Measurements from ENCODE around the gene TCF20. TPM values are rescaled to one million over a fixed set of nuclear protein-coding genes. Genes with fewer than 3 reads are reported as not detected.

Gene TCF20
- total and polyA plus RNA-seq, 8 donors, result 7.8 to 28.3 (median 17.0) TPM

GRCh38 chr22:42287174-42287890 lies 16.9 kb upstream of the TCF20 start:
- peaks cover 0 to under 1% (median under 1%) of the 10 kb centered on the region in 3 donors for H3K4me1 ChIP-seq
- ATAC-seq (no peak), DNase-seq (no peak), FAIRE-seq (no peak)
- peaks cover 0 to 6% (median 0%) of the 10 kb centered on the region in 4 donors for H3K27me3 ChIP-seq
- no peaks in the 10 kb centered on the region for H3K36me3 ChIP-seq
- H3K27ac ChIP-seq, result no peak overlapping the region
- no peak for TF ChIP-seq CTCF (IDR thresholded peaks at IDR 0.05)
- no peaks in the 10 kb centered on the region for H3K9me3 ChIP-seq
- intact Hi-C loops (cut with DNase I), result no loop called here
- WGBS, 2 donors, result 70 to 77% methylated on average over 8 of the region's 8 CpGs
- no peak overlapping the region for H3K4me3 ChIP-seq

DNA sequence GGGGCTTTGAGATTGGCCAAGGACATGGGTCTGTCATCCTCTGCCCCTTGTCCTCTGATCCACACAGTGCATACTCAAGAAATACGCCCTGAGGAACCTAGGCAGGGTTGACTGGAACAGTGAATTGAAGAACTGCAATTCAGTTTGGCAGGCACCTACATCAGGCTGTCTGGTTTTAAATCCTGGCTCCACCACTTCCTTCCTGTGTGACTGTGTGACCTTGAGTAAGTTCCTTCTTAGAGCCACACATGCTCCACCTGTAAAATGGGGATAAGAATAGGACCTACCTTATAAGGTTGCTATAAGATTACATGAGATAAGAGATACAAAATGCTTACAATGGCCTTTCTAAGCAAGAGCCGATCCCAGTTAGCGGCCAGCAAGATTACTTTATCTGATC lies 15.8 kb upstream of the TCF20 start:
- 90 to 91% methylated on average over 3 of the region's 3 CpGs for WGBS, 2 donors
- TF ChIP-seq CTCF (IDR thresholded peaks at IDR 0.05), result no peak
- Histone ChIP-seq H3K27ac (no peak overlapping the region), H3K9me3 (no peaks in the 10 kb centered on the region), H3K36me3 (no peaks in the 10 kb centered on the region), H3K27me3 (peaks cover 0 to 6% (median 0%) of the 10 kb centered on the region in 4 donors), H3K4me3 (no peak overlapping the region), H3K4me1 (no peaks in the 10 kb centered on the region)
- intact Hi-C loops (cut with DNase I), result no loop called here
- no peak for ATAC-seq
- no peak for DNase-seq
- no peak for FAIRE-seq

GRCh38 chr22:42285604-42286003 lies 15.2 kb upstream of the TCF20 start:
- Histone ChIP-seq H3K36me3 (no peaks in the 10 kb centered on the region), H3K4me3 (no peak overlapping the region), H3K27me3 (peaks cover 0 to 6% (median 0%) of the 10 kb centered on the region in 4 donors), H3K9me3 (no peaks in the 10 kb centered on the region), H3K4me1 (no peaks in the 10 kb centered on the region), H3K27ac (no peak overlapping the region)
- no peak for FAIRE-seq
- DNase-seq, result no peak
- no peak for ATAC-seq
- TF ChIP-seq CTCF (IDR thresholded peaks at IDR 0.05), result no peak
- WGBS, 2 donors, result 81 to 94% methylated on average over 5 of the region's 5 CpGs
- intact Hi-C loops (cut with DNase I), result no loop called here

DNA sequence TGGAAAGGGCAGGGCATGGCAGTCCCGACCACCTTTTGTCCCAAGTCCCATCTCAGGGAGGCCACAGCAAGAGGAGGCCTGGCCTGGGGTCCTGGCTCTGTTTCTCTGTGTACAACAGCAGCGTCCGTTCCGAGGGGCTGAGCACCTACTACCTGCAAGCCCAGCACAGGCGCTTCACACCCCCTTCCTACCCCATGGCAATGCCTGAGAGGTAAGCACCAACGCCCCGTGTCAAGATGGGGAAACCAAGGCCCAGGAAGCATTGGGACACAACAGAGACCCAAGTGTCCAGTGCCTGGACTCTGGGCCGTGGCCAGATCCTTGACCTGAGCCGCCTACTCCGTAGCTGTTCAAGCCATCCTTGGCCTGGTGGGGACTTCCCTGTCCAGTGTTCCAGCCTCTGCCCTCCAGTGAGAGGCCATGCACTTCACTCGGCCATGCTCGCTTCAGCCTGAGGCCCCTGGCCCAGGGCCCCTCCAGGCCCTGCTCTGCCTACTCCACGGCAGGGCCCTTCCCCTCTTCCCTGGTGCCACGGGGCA lies 14.3 kb upstream of the TCF20 start:
- WGBS, 2 donors, result 90 to 96% methylated on average over 14 of the region's 14 CpGs
- ATAC-seq (no peak), DNase-seq (peak in 2 of 6 donors; percentile 48 to 58), FAIRE-seq (no peak)
- no peaks in the 10 kb centered on the region for H3K9me3 ChIP-seq
- no peak overlapping the region for H3K27ac ChIP-seq
- no peak overlapping the region for H3K4me3 ChIP-seq
- no peaks in the 10 kb centered on the region for H3K4me1 ChIP-seq
- TF ChIP-seq CTCF (IDR thresholded peaks at IDR 0.05), result no peak
- intact Hi-C loops (cut with DNase I), result no loop called here
- H3K36me3 ChIP-seq, result no peaks in the 10 kb centered on the region
- peaks cover 0 to 6% (median 0%) of the 10 kb centered on the region in 4 donors for H3K27me3 ChIP-seq

GRCh38 chr22:42284202-42284591 lies 13.7 kb upstream of the TCF20 start:
- no peak for ATAC-seq
- H3K9me3 ChIP-seq, result no peaks in the 10 kb centered on the region
- FAIRE-seq, result no peak
- H3K4me1 ChIP-seq, result no peaks in the 10 kb centered on the region
- no peaks in the 10 kb centered on the region for H3K36me3 ChIP-seq
- H3K4me3 ChIP-seq, result no peak overlapping the region
- H3K27me3 ChIP-seq, result peaks cover 0 to 6% (median 0%) of the 10 kb centered on the region in 4 donors
- intact Hi-C loops (cut with DNase I), result no loop called here
- 26 to 34% methylated on average over 7 of the region's 7 CpGs for WGBS, 2 donors
- DNase-seq, result no peak
- H3K27ac ChIP-seq, result no peak overlapping the region
- TF ChIP-seq CTCF (IDR thresholded peaks at IDR 0.05), result no peak

Data from pancreas (tissue), 10 donors.